ENCODE data around the gene PAPSS2. TPM values are rescaled to one million over a fixed set of nuclear protein-coding genes. Genes with fewer than 3 reads are reported as not detected.
"Not testable (repeated sequence)": the region's sequence is repeated elsewhere in the genome, so short reads cannot be mapped to it uniquely, and the experiment has no call there.

PAPSS2 gene
- total RNA-seq, 2 donors from 2014 or later, result 20.4 to 22.1 TPM

DNA sequence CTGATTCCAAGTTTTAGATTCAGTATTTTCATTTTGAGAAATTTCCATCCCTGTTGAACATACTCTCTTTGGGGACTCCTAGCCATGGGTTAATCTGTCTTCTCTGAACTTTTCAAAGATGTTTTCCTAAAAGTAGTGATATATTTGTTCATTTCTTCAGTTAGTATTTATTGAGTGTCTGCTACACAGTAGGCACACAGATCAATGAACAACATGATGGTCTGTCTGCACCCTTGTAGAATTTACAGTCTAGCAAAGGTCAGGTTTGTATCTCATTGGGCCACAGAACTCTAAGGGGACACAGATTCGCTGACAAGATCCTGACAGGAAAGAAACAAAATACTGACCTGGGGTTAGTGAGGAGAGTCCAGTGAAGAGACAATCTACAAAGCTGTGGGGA is 42.2 kb upstream of the PAPSS2 start:
- Histone ChIP-seq H3K27ac (no peak overlapping the region), H3K36me3 (no peaks in the 10 kb centered on the region), H3K9me3 (no peaks in the 10 kb centered on the region), H3K4me3 (no peak overlapping the region), H3K27me3 (replicated peaks; ENCODE audit: insufficient read depth) (no peaks in the 10 kb centered on the region), H3K4me1 (ENCODE audit: control insufficient read depth in 1 of 2, low read depth in 2 of 2) (peaks cover 0 to 3% of the 10 kb centered on the region in 2 donors)
- ATAC-seq (ENCODE audit: insufficient number of reproducible peaks, low FRiP score, low read depth), result no peak
- no peak for DNase-seq (ENCODE audit: low spot score)
- TF ChIP-seq, protein P1, sequence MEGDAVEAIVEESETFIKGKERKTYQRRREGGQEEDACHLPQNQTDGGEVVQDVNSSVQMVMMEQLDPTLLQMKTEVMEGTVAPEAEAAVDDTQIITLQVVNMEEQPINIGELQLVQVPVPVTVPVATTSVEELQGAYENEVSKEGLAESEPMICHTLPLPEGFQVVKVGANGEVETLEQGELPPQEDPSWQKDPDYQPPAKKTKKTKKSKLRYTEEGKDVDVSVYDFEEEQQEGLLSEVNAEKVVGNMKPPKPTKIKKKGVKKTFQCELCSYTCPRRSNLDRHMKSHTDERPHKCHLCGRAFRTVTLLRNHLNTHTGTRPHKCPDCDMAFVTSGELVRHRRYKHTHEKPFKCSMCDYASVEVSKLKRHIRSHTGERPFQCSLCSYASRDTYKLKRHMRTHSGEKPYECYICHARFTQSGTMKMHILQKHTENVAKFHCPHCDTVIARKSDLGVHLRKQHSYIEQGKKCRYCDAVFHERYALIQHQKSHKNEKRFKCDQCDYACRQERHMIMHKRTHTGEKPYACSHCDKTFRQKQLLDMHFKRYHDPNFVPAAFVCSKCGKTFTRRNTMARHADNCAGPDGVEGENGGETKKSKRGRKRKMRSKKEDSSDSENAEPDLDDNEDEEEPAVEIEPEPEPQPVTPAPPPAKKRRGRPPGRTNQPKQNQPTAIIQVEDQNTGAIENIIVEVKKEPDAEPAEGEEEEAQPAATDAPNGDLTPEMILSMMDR (IDR thresholded peaks at IDR 0.05), result no peak

DNA sequence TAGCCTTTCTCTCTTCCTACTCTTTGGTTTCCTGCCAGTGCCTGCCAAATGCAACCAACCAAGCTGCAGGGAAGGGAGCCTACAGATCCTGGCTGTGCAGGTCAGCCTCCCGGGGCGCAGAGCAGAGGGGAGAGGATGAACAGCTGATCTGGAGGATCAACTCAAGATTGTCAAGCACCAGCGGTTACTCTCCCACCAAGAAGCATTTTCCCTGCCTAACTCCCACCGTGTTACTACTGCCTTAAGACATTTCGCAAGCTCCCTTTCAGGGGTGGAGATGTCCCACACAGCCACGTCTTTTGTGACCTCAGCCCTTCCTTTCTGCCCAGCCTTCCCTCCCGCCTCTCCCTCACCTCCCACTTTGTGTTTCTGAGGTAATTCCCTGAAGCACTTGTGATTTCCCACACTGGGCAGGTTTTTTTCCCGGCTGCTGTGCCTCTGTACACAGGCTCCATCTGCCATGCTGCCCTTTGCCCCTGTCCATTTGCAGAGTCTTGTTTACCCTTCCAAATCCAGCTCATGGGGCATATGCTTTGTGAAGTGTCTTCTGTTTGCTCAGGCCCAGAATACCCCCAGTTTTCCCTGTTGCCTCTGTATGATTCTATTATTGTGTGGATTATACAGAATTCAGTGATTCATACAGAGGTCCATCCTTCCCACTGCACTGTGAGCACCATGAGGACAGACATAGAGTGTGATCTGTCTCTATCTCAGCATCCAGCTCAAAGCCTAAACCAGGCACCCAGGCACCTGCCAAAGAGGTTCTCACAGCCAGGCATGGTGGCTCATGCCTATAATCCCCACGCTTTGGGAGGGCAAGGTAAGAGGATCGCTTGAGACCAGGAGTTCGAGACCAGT is 40.9 kb upstream of the PAPSS2 start:
- TF ChIP-seq, protein P1 (IDR thresholded peaks at IDR 0.05), result no peak
- Histone ChIP-seq H3K4me3 (no peak overlapping the region), H3K36me3 (no peaks in the 10 kb centered on the region), H3K9me3 (no peaks in the 10 kb centered on the region), H3K27me3 (replicated peaks; ENCODE audit: insufficient read depth) (no peaks in the 10 kb centered on the region), H3K4me1 (ENCODE audit: control insufficient read depth in 1 of 2, low read depth in 2 of 2) (peaks cover 5 to 11% of the 10 kb centered on the region in 2 donors), H3K27ac (no peak overlapping the region)
- ATAC-seq (ENCODE audit: insufficient number of reproducible peaks, low FRiP score, low read depth) (no peak), DNase-seq (ENCODE audit: low spot score) (no peak)

DNA sequence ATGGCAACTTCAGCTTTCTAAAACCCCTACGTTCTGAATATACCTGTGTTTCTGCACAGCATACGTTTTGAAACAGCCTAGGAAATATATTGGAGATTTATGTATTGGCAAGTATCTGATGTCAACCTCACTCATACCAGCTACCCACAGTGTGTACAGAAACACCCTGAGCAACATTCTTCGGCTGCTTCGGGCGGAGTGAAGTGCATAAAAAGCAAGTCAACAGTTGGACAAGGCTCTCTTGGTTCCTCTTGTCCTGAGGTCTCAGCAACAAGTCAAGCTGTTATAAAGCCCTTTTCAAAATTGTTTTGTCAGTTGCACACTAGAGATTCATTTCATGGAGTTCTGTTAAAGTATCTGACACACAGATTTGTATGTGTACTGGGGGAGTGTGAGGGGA is 40.0 kb upstream of the PAPSS2 start:
- Histone ChIP-seq H3K36me3 (no peaks in the 10 kb centered on the region), H3K27me3 (replicated peaks; ENCODE audit: insufficient read depth) (no peaks in the 10 kb centered on the region), H3K4me1 (ENCODE audit: control insufficient read depth in 1 of 2, low read depth in 2 of 2) (peaks cover 5 to 11% of the 10 kb centered on the region in 2 donors), H3K27ac (no peak overlapping the region), H3K9me3 (no peaks in the 10 kb centered on the region), H3K4me3 (no peak overlapping the region)
- ATAC-seq (ENCODE audit: insufficient number of reproducible peaks, low FRiP score, low read depth) (no peak), DNase-seq (ENCODE audit: low spot score) (no peak)
- TF ChIP-seq, protein P1 (IDR thresholded peaks at IDR 0.05), result no peak

DNA sequence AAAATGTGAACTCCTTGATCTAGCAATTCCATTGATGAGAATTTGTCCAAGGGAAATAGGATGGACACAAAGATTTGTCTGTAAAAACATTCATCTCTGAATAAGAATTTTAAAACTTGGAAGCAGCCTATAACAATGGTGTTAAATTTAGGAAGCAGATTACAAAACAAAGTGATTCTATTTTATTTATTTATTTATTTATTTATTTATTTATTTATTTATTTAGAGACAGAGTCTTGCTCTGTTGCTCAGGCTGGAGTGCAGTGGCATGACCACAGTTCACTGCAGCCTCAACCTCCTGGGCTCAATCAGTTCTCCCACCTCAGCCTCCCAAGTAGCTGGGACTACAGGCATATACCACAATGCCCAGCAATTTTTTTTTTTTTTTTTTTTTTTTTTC is 38.2 kb upstream of the PAPSS2 start:
- H3K4me3 ChIP-seq; H3K9me3 ChIP-seq; H3K27ac ChIP-seq; H3K36me3 ChIP-seq; ATAC-seq (ENCODE audit: insufficient number of reproducible peaks, low FRiP score, low read depth); DNase-seq (ENCODE audit: low spot score); H3K27me3 ChIP-seq (replicated peaks; ENCODE audit: insufficient read depth): not testable (repeated sequence)
- peaks cover 5 to 11% of the 10 kb centered on the region in 2 donors for H3K4me1 ChIP-seq (ENCODE audit: control insufficient read depth in 1 of 2, low read depth in 2 of 2)

DNA sequence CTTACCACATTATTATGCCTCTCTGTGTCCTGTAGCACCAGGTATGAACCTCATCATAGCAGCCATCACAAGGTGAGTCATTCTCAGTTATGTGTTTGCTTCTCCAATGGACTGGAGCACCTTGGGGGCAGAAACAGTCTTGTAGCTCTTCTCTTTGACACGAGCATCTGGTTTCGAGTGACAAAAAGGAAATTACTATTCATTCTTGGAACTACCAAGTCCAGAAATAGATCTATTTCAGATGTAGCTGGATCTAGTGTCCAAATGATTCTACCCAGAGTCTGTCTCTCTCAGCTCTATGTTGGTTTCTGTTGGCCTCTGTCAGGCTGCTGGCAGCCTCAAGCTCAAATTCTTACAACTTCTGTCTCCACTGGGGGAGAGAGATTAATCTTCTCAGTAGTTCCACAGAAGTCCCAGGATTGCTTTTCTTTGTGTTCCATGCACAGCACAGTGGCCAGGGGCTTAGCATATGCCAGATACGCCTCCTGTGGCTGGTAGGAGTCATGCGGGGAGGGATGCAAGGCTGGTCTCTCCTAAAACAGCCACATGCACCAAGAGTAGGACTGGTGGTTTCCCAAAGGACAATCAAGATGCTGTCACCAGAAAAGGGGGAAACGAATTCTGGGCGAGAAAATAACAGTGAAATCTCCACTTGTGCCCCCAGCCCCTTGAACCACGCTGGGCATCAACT is 37.2 kb upstream of the PAPSS2 start:
- no peak for ATAC-seq (ENCODE audit: insufficient number of reproducible peaks, low FRiP score, low read depth)

More for the DNA sequence above, 37.2 kb upstream of the PAPSS2 start:
- DNase-seq (ENCODE audit: low spot score), result no peak
- TF ChIP-seq, protein P1 (IDR thresholded peaks at IDR 0.05), result no peak
- Histone ChIP-seq H3K9me3 (no peaks in the 10 kb centered on the region), H3K27ac (no peak overlapping the region), H3K27me3 (replicated peaks; ENCODE audit: insufficient read depth) (no peaks in the 10 kb centered on the region), H3K4me3 (no peak overlapping the region), H3K36me3 (no peaks in the 10 kb centered on the region), H3K4me1 (ENCODE audit: control insufficient read depth in 1 of 2, low read depth in 2 of 2) (peaks cover 5 to 11% of the 10 kb centered on the region in 2 donors)

Measured in thoracic aorta (tissue), 2 donors.